Osteoblast (primary cell): ENCODE measurements around the gene RANBP1. TPM values are rescaled to one million over a fixed set of nuclear protein-coding genes. Genes with fewer than 3 reads are reported as not detected.
A peak's percentile ranks its signal among the peaks of the same experiment; 100 is the strongest.

ENCODE experiments used
- DNase-seq: peaks from one replicate; pipeline ENCODE4 v3.0.0; 2011; ENCODE audit warnings: low spot score, mixed read lengths; ENCODE audit not compliant: insufficient read length; ENCODE audit errors: missing footprints
- H2AFZ ChIP-seq: 2 replicates; pipeline ENCODE4 v1.6.0; 2011; ENCODE audit warnings: mild to moderate bottlenecking, low read length
- H3K27ac ChIP-seq: 2 replicates; pipeline ENCODE4 v1.5.1; 2011; ENCODE audit warnings: mild to moderate bottlenecking, low read depth, low read length, moderate library complexity
- H3K27me3 ChIP-seq: 2 replicates; pipeline ENCODE4 v1.6.0; 2012; ENCODE audit warnings: mild to moderate bottlenecking, control low read depth, inconsistent platforms, low read length, moderate library complexity; ENCODE audit not compliant: insufficient read depth
- H3K36me3 ChIP-seq: 2 replicates; pipeline ENCODE4 v1.5.1; 2011; ENCODE audit warnings: mild to moderate bottlenecking, low read length, control low read depth, moderate library complexity; ENCODE audit not compliant: insufficient read depth
- H3K4me1 ChIP-seq: 2 replicates; pipeline ENCODE4 v1.5.1; 2011; ENCODE audit warnings: mild to moderate bottlenecking, low read length, control low read depth, moderate library complexity; ENCODE audit not compliant: insufficient read depth
- H3K4me2 ChIP-seq: 2 replicates; pipeline ENCODE4 v1.6.0; 2011; ENCODE audit warnings: mild to moderate bottlenecking, low read length; ENCODE audit not compliant: insufficient read depth
- H3K4me3 ChIP-seq: fragments of 200-600 bp; sonication (generic); 3 replicates; pipeline ENCODE4 v1.5.1; 2012; ENCODE audit warnings: mild to moderate bottlenecking, low read length, inconsistent platforms; ENCODE audit not compliant: insufficient read depth
- H3K79me2 ChIP-seq: 2 replicates; pipeline ENCODE4 v1.6.0; 2012; ENCODE audit warnings: mild to moderate bottlenecking, low read length, control low read depth, inconsistent platforms; ENCODE audit not compliant: insufficient read depth
- H3K9me3 ChIP-seq: 2 replicates; pipeline ENCODE4 v1.5.1; 2011; ENCODE audit warnings: low read depth, low read length, control low read depth
- H4K20me1 ChIP-seq: 2 replicates; pipeline ENCODE4 v1.6.0; 2012; ENCODE audit warnings: mild to moderate bottlenecking, low read length, control low read depth; ENCODE audit not compliant: insufficient read depth
- CTCF ChIP-seq: IDR thresholded peaks from 2 replicates; pipeline ENCODE4 v1.5.1; 2011; ENCODE audit warnings: mild to moderate bottlenecking, low read depth, low read length, moderate library complexity; ENCODE audit errors: extremely low read depth
- total RNA-seq: library from RNA; depleted of rRNA; stranded (reverse); fragments of >200 nt; gene quantifications from 2 replicates; pipeline ENCODE4 v1.2.3, GENCODE V29; 2012

The RANBP1 gene
- total RNA-seq, 1 donor = 85.8 TPM

- DNase-seq = peak; percentile 15
- peaks cover 53% of the 10 kb centered on the region for H4K20me1 ChIP-seq
- H3K27me3 ChIP-seq = no peaks in the 10 kb centered on the region
- H3K36me3 ChIP-seq = peaks cover 35% of the 10 kb centered on the region
- peaks cover 18% of the 10 kb centered on the region for H3K4me1 ChIP-seq
- no peak for TF ChIP-seq CTCF
- H3K4me3 ChIP-seq = no peak overlapping the region
- H3K9me3 ChIP-seq = no peaks in the 10 kb centered on the region
- no peak overlapping the region for H2AFZ ChIP-seq
- H3K27ac ChIP-seq = no peak overlapping the region
- H3K79me2 ChIP-seq = peaks cover 85% of the 10 kb centered on the region
- peak overlapping the region; percentile 8 for H3K4me2 ChIP-seq
Observed at GRCh38 chr22:20083891-20084546, 31.9 kb upstream of the RANBP1 start.

- H3K27ac ChIP-seq = peak overlapping the region; percentile 4
- H3K79me2 ChIP-seq = peaks cover 91% of the 10 kb centered on the region
- no peaks in the 10 kb centered on the region for H3K27me3 ChIP-seq
- peak; percentile 82 for DNase-seq
- peaks cover 18% of the 10 kb centered on the region for H3K4me1 ChIP-seq
- H2AFZ ChIP-seq = no peak overlapping the region
- no peak overlapping the region for H3K4me3 ChIP-seq
- no peaks in the 10 kb centered on the region for H3K9me3 ChIP-seq
- peaks cover 43% of the 10 kb centered on the region for H3K36me3 ChIP-seq
- H4K20me1 ChIP-seq = peaks cover 53% of the 10 kb centered on the region
- peak; percentile 31 for TF ChIP-seq CTCF
- no peak overlapping the region for H3K4me2 ChIP-seq
Observed at GRCh38 chr22:20084547-20085413, 31.1 kb upstream of the RANBP1 start.

- no peak overlapping the region for H3K4me2 ChIP-seq
- peaks cover 51% of the 10 kb centered on the region for H3K36me3 ChIP-seq
- peak; percentile 65 for DNase-seq
- no peak overlapping the region for H3K27ac ChIP-seq
- H3K4me1 ChIP-seq = peaks cover 24% of the 10 kb centered on the region
- no peaks in the 10 kb centered on the region for H3K9me3 ChIP-seq
- H4K20me1 ChIP-seq = peaks cover 58% of the 10 kb centered on the region
- H3K4me3 ChIP-seq = no peak overlapping the region
- no peaks in the 10 kb centered on the region for H3K27me3 ChIP-seq
- H2AFZ ChIP-seq = no peak overlapping the region
- peaks cover 91% of the 10 kb centered on the region for H3K79me2 ChIP-seq
- no peak for TF ChIP-seq CTCF
Observed at GRCh38 chr22:20085651-20086050, 30.3 kb upstream of the RANBP1 start.

DNA sequence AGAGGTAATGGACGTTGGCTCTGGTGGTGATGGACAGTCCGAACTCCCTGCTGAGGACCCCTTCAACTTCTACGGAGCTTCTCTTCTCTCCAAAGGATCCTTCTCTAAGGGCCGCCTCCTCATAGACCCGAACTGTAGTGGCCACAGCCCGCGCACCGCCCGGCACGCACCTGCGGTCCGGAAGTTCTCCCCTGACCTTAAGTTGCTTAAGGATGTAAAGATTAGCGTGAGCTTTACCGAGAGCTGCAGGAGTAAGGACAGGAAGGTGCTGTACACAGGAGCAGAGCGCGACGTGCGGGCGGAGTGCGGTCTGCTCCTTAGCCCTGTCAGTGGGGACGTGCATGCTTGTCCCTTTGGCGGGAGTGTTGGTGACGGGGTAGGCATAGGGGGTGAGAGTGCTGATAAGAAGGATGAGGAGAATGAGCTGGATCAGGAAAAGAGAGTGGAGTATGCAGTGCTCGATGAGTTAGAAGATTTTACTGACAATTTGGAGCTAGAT lies 29.8 kb upstream of the RANBP1 start:
- peaks cover 91% of the 10 kb centered on the region for H3K79me2 ChIP-seq
- no peak overlapping the region for H3K4me3 ChIP-seq
- TF ChIP-seq CTCF = no peak
- H4K20me1 ChIP-seq = peaks cover 58% of the 10 kb centered on the region
- no peak overlapping the region for H3K27ac ChIP-seq
- DNase-seq = peak; percentile 37
- H3K9me3 ChIP-seq = no peaks in the 10 kb centered on the region
- peaks cover 56% of the 10 kb centered on the region for H3K36me3 ChIP-seq
- no peaks in the 10 kb centered on the region for H3K27me3 ChIP-seq
- H3K4me1 ChIP-seq = peaks cover 19% of the 10 kb centered on the region
- no peak overlapping the region for H2AFZ ChIP-seq
- no peak overlapping the region for H3K4me2 ChIP-seq
